HEK293 (cell line): ENCODE data around the gene CXCL6.

Experiments used
- CTCF ChIA-PET: fragments of 350-600 bp; formaldehyde crosslinking; extraction: SDS; loops from one replicate; lab custom pipeline; 2021; ENCODE audit warnings: antibody characterized with exemption; lab: Yijun Ruan, JAX
- POLR2A ChIA-PET: fragments of 300-600 bp; formaldehyde crosslinking; extraction: SDS; loops from one replicate; lab custom pipeline; 2020; ENCODE audit warnings: antibody characterized with exemption, inconsistent platforms; lab: Yijun Ruan, JAX
- H3K27ac ChIP-seq: fragments of 200-500 bp; sonication (Bioruptor generic); 2 replicates; pipeline ENCODE4 v1.5.1; 2014; ENCODE audit warnings: low read depth, low read length, control low read depth, inconsistent platforms; ENCODE audit errors: extremely low read depth
- H3K36me3 ChIP-seq, 2 experiments: fragments of 200-500 bp in 1 of 2; sonication (Bioruptor generic) in 1 of 2; 1 replicate in 1 of 2; 2 replicates in 1 of 2; pipeline ENCODE4 v1.5.1; 2014 to 2017; ENCODE audit warnings: inconsistent platforms in 2 of 2, low read length in 2 of 2; ENCODE audit not compliant: control insufficient read depth in 2 of 2, insufficient read depth in 1 of 2
- H3K4me1 ChIP-seq: fragments of 200-500 bp; sonication (Bioruptor generic); 2 replicates; pipeline ENCODE4 v1.5.1; 2014; ENCODE audit warnings: mild to moderate bottlenecking, low read length, inconsistent platforms; ENCODE audit not compliant: control insufficient read depth, insufficient read depth
- H3K4me3 ChIP-seq: 2 replicates; pipeline ENCODE4 v1.5.1; 2011; ENCODE audit warnings: low read depth, mild to moderate bottlenecking, control low read depth, low read length, moderate library complexity
- H3K9me3 ChIP-seq: fragments of 200-500 bp; sonication (Bioruptor generic); 2 replicates; pipeline ENCODE4 v1.5.1; 2014; ENCODE audit warnings: low read depth, low read length, inconsistent platforms; ENCODE audit not compliant: control insufficient read depth, insufficient read depth
- GLIS1 ChIP-seq: fragments of 450-650 bp; formaldehyde crosslinking; IDR thresholded peaks from 2 replicates; pipeline ENCODE4 v1.5.1; 2016; ENCODE audit warnings: missing biosample characterization, missing genetic modification characterization
- KLF1 ChIP-seq: fragments of 450-650 bp; formaldehyde crosslinking; IDR thresholded peaks from 2 replicates; pipeline ENCODE4 v1.5.1; 2016; ENCODE audit warnings: missing biosample characterization, missing genetic modification characterization
- OSR2 ChIP-seq: fragments of 450-650 bp; formaldehyde crosslinking; IDR thresholded peaks from 2 replicates; pipeline ENCODE4 v1.5.1; 2016; ENCODE audit warnings: missing biosample characterization, missing genetic modification characterization
- ZBTB10 ChIP-seq: fragments of 450-650 bp; formaldehyde crosslinking; IDR thresholded peaks from 2 replicates; pipeline ENCODE4 v1.5.1; 2016; ENCODE audit warnings: missing biosample characterization, missing genetic modification characterization
- ZBTB17 ChIP-seq: fragments of 450-650 bp; formaldehyde crosslinking; IDR thresholded peaks from 2 replicates; pipeline ENCODE4 v1.5.1; 2016; ENCODE audit warnings: missing biosample characterization, missing genetic modification characterization
- ZBTB20 ChIP-seq: fragments of 450-650 bp; formaldehyde crosslinking; IDR thresholded peaks from 2 replicates; pipeline ENCODE4 v1.5.1; 2016; ENCODE audit warnings: missing biosample characterization, missing genetic modification characterization
- ZIC2 ChIP-seq: fragments of 450-650 bp; formaldehyde crosslinking; IDR thresholded peaks from 2 replicates; pipeline ENCODE4 v1.5.1; 2016; ENCODE audit warnings: missing biosample characterization, missing genetic modification characterization
- ZNF133 ChIP-seq: fragments of 450-650 bp; formaldehyde crosslinking; IDR thresholded peaks from 2 replicates; pipeline ENCODE4 v1.5.1; 2016; ENCODE audit warnings: missing biosample characterization, missing genetic modification characterization
- ZNF169 ChIP-seq: fragments of 450-650 bp; formaldehyde crosslinking; IDR thresholded peaks from 2 replicates; pipeline ENCODE4 v1.5.1; 2016; ENCODE audit warnings: missing biosample characterization, missing genetic modification characterization
- ZNF26 ChIP-seq: fragments of 450-650 bp; formaldehyde crosslinking; IDR thresholded peaks from 2 replicates; pipeline ENCODE4 v1.5.1; 2016; ENCODE audit warnings: missing biosample characterization, missing genetic modification characterization
- ZNF324 ChIP-seq: fragments of 450-650 bp; formaldehyde crosslinking; IDR thresholded peaks from 2 replicates; pipeline ENCODE4 v1.5.1; 2016; ENCODE audit warnings: missing biosample characterization, missing genetic modification characterization
- ZNF341 ChIP-seq: fragments of 450-650 bp; formaldehyde crosslinking; IDR thresholded peaks from 2 replicates; pipeline ENCODE4; 2016; ENCODE audit warnings: low read depth, missing biosample characterization, missing genetic modification characterization
- ZNF366 ChIP-seq: fragments of 450-650 bp; formaldehyde crosslinking; conservative IDR thresholded peaks from 2 replicates; pipeline ENCODE4 v1.5.1; 2016; ENCODE audit warnings: missing biosample characterization, missing genetic modification characterization
- ZNF404 ChIP-seq: fragments of 450-650 bp; formaldehyde crosslinking; IDR thresholded peaks from 2 replicates; pipeline ENCODE4 v1.5.1; 2017; ENCODE audit warnings: missing biosample characterization, missing genetic modification characterization
- ZNF423 ChIP-seq: fragments of 450-650 bp; formaldehyde crosslinking; IDR thresholded peaks from 2 replicates; pipeline ENCODE4 v1.5.1; 2016; ENCODE audit warnings: missing biosample characterization, missing genetic modification characterization
- ZNF561 ChIP-seq: fragments of 450-650 bp; IDR thresholded peaks from 2 replicates; pipeline ENCODE4 v1.5.1; 2018; ENCODE audit warnings: missing biosample characterization, missing genetic modification characterization, borderline replicate concordance
- ZNF610 ChIP-seq: fragments of 450-650 bp; formaldehyde crosslinking; IDR thresholded peaks from 2 replicates; pipeline ENCODE4 v1.5.1; 2016; ENCODE audit warnings: missing biosample characterization, missing genetic modification characterization, borderline replicate concordance
- ZNF624 ChIP-seq: fragments of 450-650 bp; formaldehyde crosslinking; IDR thresholded peaks from 2 replicates; pipeline ENCODE4 v1.5.1; 2017; ENCODE audit warnings: missing biosample characterization, missing genetic modification characterization
- ZNF658 ChIP-seq: fragments of 450-650 bp; formaldehyde crosslinking; IDR thresholded peaks from 2 replicates; pipeline ENCODE4; 2016; ENCODE audit warnings: missing biosample characterization, missing genetic modification characterization
- TF ChIP-seq, protein P1 (sequence below): fragments of 450-650 bp; formaldehyde crosslinking; IDR thresholded peaks from 2 replicates; pipeline ENCODE4 v1.5.1; 2016; ENCODE audit warnings: missing biosample characterization, missing genetic modification characterization
- TF ChIP-seq, protein P2 (sequence below): IDR thresholded peaks from 2 replicates; pipeline ENCODE4 v1.6.1; 2011; ENCODE audit warnings: mild to moderate bottlenecking, low read depth, low read length, borderline replicate concordance
- TF ChIP-seq, protein P3 (sequence below): fragments of 450-650 bp; formaldehyde crosslinking; IDR thresholded peaks from 2 replicates; pipeline ENCODE4 v1.5.1; 2016; ENCODE audit warnings: missing biosample characterization, missing genetic modification characterization
- TF ChIP-seq, protein P4 (sequence below): fragments of 450-650 bp; formaldehyde crosslinking; IDR thresholded peaks from 2 replicates; pipeline ENCODE4 v1.5.1; 2016; ENCODE audit warnings: missing biosample characterization, missing genetic modification characterization

Gene CXCL6

DNA sequence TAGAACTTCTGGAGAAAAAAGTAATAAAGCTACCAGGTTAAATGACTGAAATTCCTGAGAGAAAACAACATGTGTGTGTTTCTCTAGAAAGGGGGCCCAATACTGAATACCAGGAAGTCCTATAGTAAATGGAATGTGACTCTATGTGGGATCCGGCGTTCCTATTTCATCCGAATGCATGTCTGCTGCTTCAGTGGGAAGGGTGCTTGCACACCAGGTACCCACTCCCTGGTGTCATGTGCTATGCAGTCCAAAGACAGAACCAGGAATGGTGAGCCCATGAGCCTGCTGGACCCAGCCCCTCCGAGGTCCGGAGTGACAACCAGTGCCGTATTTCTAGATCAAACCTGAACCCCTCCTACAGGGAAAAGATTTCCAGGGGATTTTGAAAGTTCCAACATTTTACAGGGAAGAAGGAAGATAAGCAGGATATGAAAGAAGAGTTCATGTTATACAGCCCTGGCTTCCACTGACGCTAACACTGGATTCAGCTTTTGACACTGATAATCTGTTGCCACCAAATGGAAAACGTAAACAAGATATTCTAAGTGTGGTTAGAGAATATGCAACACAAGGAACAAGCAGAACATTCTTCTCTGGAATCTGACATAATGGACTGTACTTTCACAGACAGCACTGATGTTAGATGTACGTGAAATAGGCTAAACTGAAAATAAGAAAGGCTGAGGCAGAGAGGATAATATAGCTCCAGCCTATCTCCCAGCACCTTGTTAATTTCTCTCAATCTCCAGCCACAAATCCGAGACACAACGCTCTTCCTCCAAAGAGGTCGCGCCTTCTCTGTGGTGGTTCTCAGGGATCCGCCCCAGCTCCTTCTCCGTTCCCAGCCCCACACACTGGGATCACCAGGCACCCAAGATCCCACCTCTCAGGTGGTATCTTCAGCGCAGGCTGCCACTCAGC is 32.0 kb downstream of the CXCL6 start (continued):
- TF ChIP-seq, protein P1, sequence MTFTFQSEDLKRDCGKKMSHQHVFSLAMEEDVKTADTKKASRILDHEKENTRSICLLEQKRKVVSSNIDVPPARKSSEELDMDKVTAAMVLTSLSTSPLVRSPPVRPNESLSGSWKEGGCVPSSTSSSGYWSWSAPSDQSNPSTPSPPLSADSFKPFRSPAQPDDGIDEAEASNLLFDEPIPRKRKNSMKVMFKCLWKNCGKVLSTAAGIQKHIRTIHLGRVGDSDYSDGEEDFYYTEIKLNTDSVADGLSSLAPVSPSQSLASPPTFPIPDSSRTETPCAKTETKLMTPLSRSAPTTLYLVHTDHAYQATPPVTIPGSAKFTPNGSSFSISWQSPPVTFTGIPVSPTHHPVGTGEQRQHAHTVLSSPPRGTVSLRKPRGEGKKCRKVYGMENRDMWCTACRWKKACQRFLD: no peak
- TF ChIP-seq ZBTB20 (tag by site-specific recombination): no peak
- TF ChIP-seq OSR2 (tag by site-specific recombination): no peak
- TF ChIP-seq ZNF658 (tag by site-specific recombination): no peak
- no peak for TF ChIP-seq ZNF423 (tag by site-specific recombination)
- no peak for TF ChIP-seq ZNF324 (tag by site-specific recombination)
- TF ChIP-seq ZBTB17 (tag by site-specific recombination): peak; percentile 56; the same call in 1 of the 2 replicates
- TF ChIP-seq ZNF561: no peak
- peak; percentile 76 for TF ChIP-seq ZNF341 (tag by site-specific recombination)
- TF ChIP-seq ZNF404 (tag by site-specific recombination): no peak
- no peak for TF ChIP-seq ZNF366 (tag by site-specific recombination)
- TF ChIP-seq ZNF624 (tag by site-specific recombination): no peak
- no peak for TF ChIP-seq ZNF169
- no peak for TF ChIP-seq ZNF26 (tag by site-specific recombination)
- peak; percentile 17; the same call in 1 of the 2 replicates for TF ChIP-seq GLIS1 (tag by site-specific recombination)
- no peak for TF ChIP-seq ZNF133 (tag by site-specific recombination)
- TF ChIP-seq, protein P2, sequence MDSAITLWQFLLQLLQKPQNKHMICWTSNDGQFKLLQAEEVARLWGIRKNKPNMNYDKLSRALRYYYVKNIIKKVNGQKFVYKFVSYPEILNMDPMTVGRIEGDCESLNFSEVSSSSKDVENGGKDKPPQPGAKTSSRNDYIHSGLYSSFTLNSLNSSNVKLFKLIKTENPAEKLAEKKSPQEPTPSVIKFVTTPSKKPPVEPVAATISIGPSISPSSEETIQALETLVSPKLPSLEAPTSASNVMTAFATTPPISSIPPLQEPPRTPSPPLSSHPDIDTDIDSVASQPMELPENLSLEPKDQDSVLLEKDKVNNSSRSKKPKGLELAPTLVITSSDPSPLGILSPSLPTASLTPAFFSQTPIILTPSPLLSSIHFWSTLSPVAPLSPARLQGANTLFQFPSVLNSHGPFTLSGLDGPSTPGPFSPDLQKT: no peak

GRCh38 chr4:73869130-73870055 is 32.9 kb downstream of the CXCL6 start, which contains the start of gene CXCL1:
Gene CXCL1, plus strand, starts transcription at chr4:73869393. Its CDS starts 78 bp downstream, at chr4:73869471.
- ChIA-PET CTCF (interaction anchor here (0.5 to 0.8 kb wide), 2 partner anchors 16 to 229 kb away, joined by 3 read pairs; partner anchors contain the start of gene CXCL2), POLR2A (interaction anchor here (0.5 kb wide), 1 partner anchor 1151 kb away, joined by 3 read pairs; no protein-coding TSS in a partner anchor)
- no peaks in the 10 kb centered on the region for H3K9me3 ChIP-seq
- peak within 1 kb of the TSS; percentile 46; the same call in 1 of the 2 replicates for H3K27ac ChIP-seq
- H3K36me3 ChIP-seq: no peaks in the 10 kb centered on the region
- H3K4me1 ChIP-seq: no peaks in the 10 kb centered on the region
- peak within 1 kb of the TSS; percentile 48 for H3K4me3 ChIP-seq
- TF ChIP-seq, protein P3, sequence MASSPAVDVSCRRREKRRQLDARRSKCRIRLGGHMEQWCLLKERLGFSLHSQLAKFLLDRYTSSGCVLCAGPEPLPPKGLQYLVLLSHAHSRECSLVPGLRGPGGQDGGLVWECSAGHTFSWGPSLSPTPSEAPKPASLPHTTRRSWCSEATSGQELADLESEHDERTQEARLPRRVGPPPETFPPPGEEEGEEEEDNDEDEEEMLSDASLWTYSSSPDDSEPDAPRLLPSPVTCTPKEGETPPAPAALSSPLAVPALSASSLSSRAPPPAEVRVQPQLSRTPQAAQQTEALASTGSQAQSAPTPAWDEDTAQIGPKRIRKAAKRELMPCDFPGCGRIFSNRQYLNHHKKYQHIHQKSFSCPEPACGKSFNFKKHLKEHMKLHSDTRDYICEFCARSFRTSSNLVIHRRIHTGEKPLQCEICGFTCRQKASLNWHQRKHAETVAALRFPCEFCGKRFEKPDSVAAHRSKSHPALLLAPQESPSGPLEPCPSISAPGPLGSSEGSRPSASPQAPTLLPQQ (tag by site-specific recombination): no peak; the same call in 1 of the 2 replicates
- peak; percentile 62; the same call in 1 of the 2 replicates for TF ChIP-seq ZNF341 (tag by site-specific recombination)
- no peak for TF ChIP-seq ZNF610
- peak; percentile 38 for TF ChIP-seq ZIC2 (tag by site-specific recombination)
- TF ChIP-seq ZBTB10 (tag by site-specific recombination): 0 out of 2 replicates have a peak, but pooled peaks have one; percentile 50
- peak; percentile 51 for TF ChIP-seq KLF1 (tag by site-specific recombination)
- TF ChIP-seq, protein P4, sequence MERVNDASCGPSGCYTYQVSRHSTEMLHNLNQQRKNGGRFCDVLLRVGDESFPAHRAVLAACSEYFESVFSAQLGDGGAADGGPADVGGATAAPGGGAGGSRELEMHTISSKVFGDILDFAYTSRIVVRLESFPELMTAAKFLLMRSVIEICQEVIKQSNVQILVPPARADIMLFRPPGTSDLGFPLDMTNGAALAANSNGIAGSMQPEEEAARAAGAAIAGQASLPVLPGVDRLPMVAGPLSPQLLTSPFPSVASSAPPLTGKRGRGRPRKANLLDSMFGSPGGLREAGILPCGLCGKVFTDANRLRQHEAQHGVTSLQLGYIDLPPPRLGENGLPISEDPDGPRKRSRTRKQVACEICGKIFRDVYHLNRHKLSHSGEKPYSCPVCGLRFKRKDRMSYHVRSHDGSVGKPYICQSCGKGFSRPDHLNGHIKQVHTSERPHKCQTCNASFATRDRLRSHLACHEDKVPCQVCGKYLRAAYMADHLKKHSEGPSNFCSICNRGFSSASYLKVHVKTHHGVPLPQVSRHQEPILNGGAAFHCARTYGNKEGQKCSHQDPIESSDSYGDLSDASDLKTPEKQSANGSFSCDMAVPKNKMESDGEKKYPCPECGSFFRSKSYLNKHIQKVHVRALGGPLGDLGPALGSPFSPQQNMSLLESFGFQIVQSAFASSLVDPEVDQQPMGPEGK (tag by site-specific recombination): peak; percentile 78
